ENCODE data around the gene ESYT3.

Gene ESYT3

DNA sequence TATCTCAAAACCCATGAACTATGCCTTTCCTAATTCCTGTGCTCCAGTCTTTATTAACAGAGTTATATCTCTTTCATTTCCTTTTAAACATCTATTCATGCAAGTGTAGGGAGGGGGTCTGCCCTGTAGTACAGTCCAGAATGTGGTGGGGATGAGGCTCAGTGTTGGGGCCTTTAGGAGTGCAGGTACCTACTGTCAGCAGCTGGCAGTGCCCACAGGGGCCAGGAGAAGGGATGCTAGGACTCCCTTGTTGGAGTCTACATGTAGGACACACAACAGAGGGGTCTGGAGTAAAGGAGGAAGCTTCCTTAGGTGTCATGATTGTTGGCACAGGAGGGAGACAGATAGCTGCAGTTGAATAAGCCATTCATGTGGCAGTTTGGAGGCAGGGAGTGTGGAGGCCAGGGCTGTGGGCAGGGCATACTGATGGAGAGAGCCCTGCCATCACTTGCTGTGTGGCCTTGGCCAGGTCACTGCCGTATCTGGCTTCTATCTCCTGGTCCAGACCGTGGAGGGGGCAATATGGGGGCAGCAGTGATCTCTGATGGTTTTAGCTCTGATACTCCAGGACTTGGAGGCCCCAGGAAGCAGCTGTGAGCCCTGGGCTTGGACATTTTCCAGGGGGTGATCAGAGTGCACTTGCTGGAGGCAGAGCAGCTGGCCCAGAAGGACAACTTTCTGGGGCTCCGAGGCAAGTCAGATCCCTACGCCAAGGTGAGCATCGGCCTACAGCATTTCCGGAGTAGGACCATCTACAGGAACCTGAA is 29.5 kb downstream of the ESYT3 start:
- no peak for DNase-seq (ENCODE audit: low spot score)
- in situ Hi-C loops (cut with MboI; ENCODE audit: low sequenced_read_pairs, unreplicated experiment) = no loop called here
- TF ChIP-seq, protein P1, sequence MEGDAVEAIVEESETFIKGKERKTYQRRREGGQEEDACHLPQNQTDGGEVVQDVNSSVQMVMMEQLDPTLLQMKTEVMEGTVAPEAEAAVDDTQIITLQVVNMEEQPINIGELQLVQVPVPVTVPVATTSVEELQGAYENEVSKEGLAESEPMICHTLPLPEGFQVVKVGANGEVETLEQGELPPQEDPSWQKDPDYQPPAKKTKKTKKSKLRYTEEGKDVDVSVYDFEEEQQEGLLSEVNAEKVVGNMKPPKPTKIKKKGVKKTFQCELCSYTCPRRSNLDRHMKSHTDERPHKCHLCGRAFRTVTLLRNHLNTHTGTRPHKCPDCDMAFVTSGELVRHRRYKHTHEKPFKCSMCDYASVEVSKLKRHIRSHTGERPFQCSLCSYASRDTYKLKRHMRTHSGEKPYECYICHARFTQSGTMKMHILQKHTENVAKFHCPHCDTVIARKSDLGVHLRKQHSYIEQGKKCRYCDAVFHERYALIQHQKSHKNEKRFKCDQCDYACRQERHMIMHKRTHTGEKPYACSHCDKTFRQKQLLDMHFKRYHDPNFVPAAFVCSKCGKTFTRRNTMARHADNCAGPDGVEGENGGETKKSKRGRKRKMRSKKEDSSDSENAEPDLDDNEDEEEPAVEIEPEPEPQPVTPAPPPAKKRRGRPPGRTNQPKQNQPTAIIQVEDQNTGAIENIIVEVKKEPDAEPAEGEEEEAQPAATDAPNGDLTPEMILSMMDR (IDR thresholded peaks at IDR 0.05; ENCODE audit: borderline replicate concordance, control extremely low read depth, extremely low read depth, insufficient read depth, missing control alignments) = no peak

DNA sequence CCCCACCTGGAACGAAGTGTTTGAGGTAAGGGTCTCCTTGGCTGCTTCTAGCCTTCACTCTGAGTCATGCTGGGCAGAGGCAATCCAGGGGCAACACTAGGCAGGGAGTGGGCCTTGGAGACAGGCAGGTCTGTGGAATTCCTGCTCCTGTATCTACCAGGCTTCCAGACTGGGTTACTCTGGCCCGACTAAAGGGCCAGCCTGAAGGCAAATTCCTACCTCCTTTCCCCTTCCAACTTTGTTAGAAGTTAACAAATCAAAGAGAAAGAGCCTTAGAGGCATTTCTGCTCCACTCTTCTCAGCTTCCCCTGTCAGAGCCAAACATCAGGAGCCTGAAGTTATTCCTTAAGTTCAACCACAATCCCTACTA is 30.1 kb downstream of the ESYT3 start:
- DNase-seq (ENCODE audit: low spot score) = no peak
- TF ChIP-seq, protein P1 (IDR thresholded peaks at IDR 0.05; ENCODE audit: borderline replicate concordance, control extremely low read depth, extremely low read depth, insufficient read depth, missing control alignments) = no peak
- in situ Hi-C loops (cut with MboI; ENCODE audit: low sequenced_read_pairs, unreplicated experiment) = no loop called here

- TF ChIP-seq, protein P1 (IDR thresholded peaks at IDR 0.05; ENCODE audit: borderline replicate concordance, control extremely low read depth, extremely low read depth, insufficient read depth, missing control alignments) = no peak
- in situ Hi-C loops (cut with MboI; ENCODE audit: low sequenced_read_pairs, unreplicated experiment) = no loop called here
- no peak for DNase-seq (ENCODE audit: low spot score)
Measured at GRCh38 chr3:138465451-138465850, 31.0 kb downstream of the ESYT3 start.

GRCh38 chr3:138465925-138466324 is 31.5 kb downstream of the ESYT3 start:
- in situ Hi-C loops (cut with MboI; ENCODE audit: low sequenced_read_pairs, unreplicated experiment) = no loop called here
- TF ChIP-seq, protein P1 (IDR thresholded peaks at IDR 0.05; ENCODE audit: borderline replicate concordance, control extremely low read depth, extremely low read depth, insufficient read depth, missing control alignments) = no peak
- no peak for DNase-seq (ENCODE audit: low spot score)

- in situ Hi-C loops (cut with MboI; ENCODE audit: low sequenced_read_pairs, unreplicated experiment) = no loop called here
- TF ChIP-seq, protein P1 (IDR thresholded peaks at IDR 0.05; ENCODE audit: borderline replicate concordance, control extremely low read depth, extremely low read depth, insufficient read depth, missing control alignments) = no peak
Measured at GRCh38 chr3:138467931-138468330, 33.5 kb downstream of the ESYT3 start.

GRCh38 chr3:138468451-138468850 is 34.0 kb downstream of the ESYT3 start:
- DNase-seq (ENCODE audit: low spot score) = no peak
- TF ChIP-seq, protein P1 (IDR thresholded peaks at IDR 0.05; ENCODE audit: borderline replicate concordance, control extremely low read depth, extremely low read depth, insufficient read depth, missing control alignments) = no peak
- in situ Hi-C loops (cut with MboI; ENCODE audit: low sequenced_read_pairs, unreplicated experiment) = no loop called here

More at GRCh38 chr3:138467931-138468330, 33.5 kb downstream of the ESYT3 start:
- DNase-seq (ENCODE audit: low spot score) = no peak
